WTC11 (cell line): Measurements from ENCODE around the gene WDR54. TPM values are rescaled to one million over a fixed set of nuclear protein-coding genes. Genes with fewer than 3 reads are reported as not detected.

Experiments
- ATAC-seq: fragments of 200-7000 bp; cut with Tn5 transposase; 2 replicates; pipeline ENCODE4 v1.10.0; 2021; ENCODE audit warnings: mild to moderate bottlenecking, moderate library complexity
- CTCF ChIA-PET: fragments of 300-600 bp; sonication (Branson Sonifier 250); formaldehyde crosslinking; loops from one replicate; lab custom pipeline; 2021; ENCODE audit warnings: antibody characterized with exemption; lab: Charles Lee
- POLR2A ChIA-PET: fragments of 350-600 bp; sonication (Branson Sonifier 250); formaldehyde crosslinking; loops from one replicate; lab custom pipeline; 2021; ENCODE audit warnings: antibody characterized with exemption; lab: Charles Lee
- DNase-seq: peaks from one replicate; pipeline ENCODE4 v3.0.0; 2021; ENCODE audit warnings: low spot score
- H3K27ac Mint-ChIP-seq: 2 replicates; pipeline ENCODE4 v1.8.0; 2021; ENCODE audit warnings: mixed read lengths
- H3K27me3 Mint-ChIP-seq: 2 replicates; pipeline ENCODE4 v1.8.0; 2021; ENCODE audit warnings: low read depth, mild to moderate bottlenecking, moderate library complexity, mixed read lengths
- H3K36me3 Mint-ChIP-seq: 2 replicates; pipeline ENCODE4 v1.8.0; 2021; ENCODE audit warnings: mixed read lengths
- H3K4me1 Mint-ChIP-seq: 2 replicates; pipeline ENCODE4 v1.8.0; 2022; ENCODE audit warnings: mixed read lengths
- H3K4me3 Mint-ChIP-seq: 2 replicates; pipeline ENCODE4 v1.8.0; 2021; ENCODE audit warnings: mild to moderate bottlenecking, moderate library complexity, mixed read lengths
- H3K9me3 Mint-ChIP-seq: 2 replicates; pipeline ENCODE4 v1.8.0; 2021; ENCODE audit warnings: mixed read lengths
- AFF4 ChIP-seq: sonication (generic); formaldehyde crosslinking; IDR thresholded peaks from 2 replicates; pipeline ENCODE4 v1.8.1; 2023; ENCODE audit warnings: mild to moderate bottlenecking, missing genetic modification reagents, borderline replicate concordance
- ATF6 ChIP-seq: sonication (generic); formaldehyde crosslinking; IDR thresholded peaks from 2 replicates; pipeline ENCODE4 v1.8.1; 2023; ENCODE audit warnings: mild to moderate bottlenecking, missing genetic modification reagents
- FOXP1 ChIP-seq: sonication (generic); formaldehyde crosslinking; IDR thresholded peaks from 2 replicates; pipeline ENCODE4 v1.8.0; 2022; ENCODE audit warnings: missing genetic modification reagents, mild to moderate bottlenecking, moderate library complexity, borderline replicate concordance
- MYBL2 ChIP-seq: sonication (generic); formaldehyde crosslinking; IDR thresholded peaks from 2 replicates; pipeline ENCODE4 v1.8.1; 2023; ENCODE audit warnings: mild to moderate bottlenecking, moderate library complexity, missing genetic modification reagents
- NR3C1 ChIP-seq: sonication (generic); formaldehyde crosslinking; conservative IDR thresholded peaks from 2 replicates; pipeline ENCODE4 v1.8.1; 2023; ENCODE audit warnings: low read depth, mild to moderate bottlenecking, missing genetic modification reagents
- RELA ChIP-seq: sonication (generic); formaldehyde crosslinking; IDR thresholded peaks from 2 replicates; pipeline ENCODE4 v1.8.1; 2022; ENCODE audit warnings: missing genetic modification reagents, mild to moderate bottlenecking, borderline replicate concordance
- ZNF219 ChIP-seq: sonication (generic); formaldehyde crosslinking; IDR thresholded peaks from 2 replicates; pipeline ENCODE4 v1.8.0; 2023; ENCODE audit warnings: missing genetic modification reagents, mild to moderate bottlenecking, borderline replicate concordance
- ZNF317 ChIP-seq: sonication (generic); formaldehyde crosslinking; IDR thresholded peaks from 2 replicates; pipeline ENCODE4 v1.8.1; 2023; ENCODE audit warnings: low read depth, mild to moderate bottlenecking, moderate library complexity, missing genetic modification reagents, borderline replicate concordance
- total RNA-seq: library from RNA; stranded (reverse); gene quantifications from 3 replicates; pipeline ENCODE4 v1.2.3, GENCODE V29; 2021

WDR54 gene
- total RNA-seq, 1 experiment from 2014 or later: 55.2 TPM

- Mint-ChIP-seq H3K4me1 (peaks cover 13% of the 10 kb centered on the region), H3K36me3 (no peaks in the 10 kb centered on the region), H3K27me3 (peaks cover 70% of the 10 kb centered on the region)
- POLR2A ChIA-PET: interaction anchor here (1.1 to 1.3 kb wide), 3 partner anchors 23 to 41 kb away, joined by 3 to 10 read pairs (median 3); no protein-coding TSS in a partner anchor
- TF ChIP-seq ZNF317 (peak; percentile 34; the same call in 1 of the 2 replicates), NR3C1 (CRISPR knock-in tag) (no peak), ATF6 (CRISPR knock-in tag) (no peak), MYBL2 (CRISPR knock-in tag) (no peak)
- TF ChIP-seq, all 79 proteins: peak for 1
- DNase-seq (peak; percentile 62), ATAC-seq (peak; percentile 64)
- H3K27ac Mint-ChIP-seq: no peak overlapping the region; the same call in 1 of the 2 replicates
- CTCF ChIA-PET: interaction anchor here (0.7 to 2.5 kb wide), 8 partner anchors 9 to 80 kb away, joined by 3 to 14 read pairs (median 4); partner anchors contain the start of gene WBP1
- H3K9me3 Mint-ChIP-seq: no peaks in the 10 kb centered on the region
- peak overlapping the region; percentile 63 for H3K4me3 Mint-ChIP-seq
Observed at GRCh38 chr2:74414881-74415761, 6.4 kb upstream of the WDR54 start.

GRCh38 chr2:74415762-74416395, 5.7 kb upstream of the WDR54 start:
- Mint-ChIP-seq H3K36me3 (no peaks in the 10 kb centered on the region), H3K4me3 (peak overlapping the region; percentile 63), H3K9me3 (no peaks in the 10 kb centered on the region), H3K27me3 (peaks cover 76% of the 10 kb centered on the region), H3K27ac (no peak overlapping the region), H3K4me1 (peaks cover 13% of the 10 kb centered on the region)
- DNase-seq (peak; percentile 62), ATAC-seq (peak; percentile 15)
- POLR2A ChIA-PET: interaction anchor here (1.1 to 1.3 kb wide), 2 partner anchors 25 to 42 kb away, joined by 3 to 10 read pairs; no protein-coding TSS in a partner anchor
- CTCF ChIA-PET: interaction anchor here (0.7 to 2.5 kb wide), 6 partner anchors 24 to 81 kb away, joined by 3 to 14 read pairs (median 5); partner anchors contain the start of gene WBP1
- TF ChIP-seq ZNF219 (CRISPR knock-in tag) (no peak), RELA (CRISPR knock-in tag) (0 out of 2 replicates have a peak, but pooled peaks have one; percentile 25), FOXP1 (CRISPR knock-in tag) (0 out of 2 replicates have a peak, but pooled peaks have one; percentile 40)

GRCh38 chr2:74416778-74417177, 4.8 kb upstream of the WDR54 start:
- CTCF ChIA-PET: interaction anchor here (2.4 kb wide), 1 partner anchor 25 kb away, joined by 14 read pairs; no protein-coding TSS in a partner anchor
- POLR2A ChIA-PET: no interaction called here
- H3K4me3 Mint-ChIP-seq: no peak overlapping the region

More at GRCh38 chr2:74416778-74417177, 4.8 kb upstream of the WDR54 start:
- ATAC-seq (no peak), DNase-seq (no peak)
- Mint-ChIP-seq H3K4me1 (peaks cover 17% of the 10 kb centered on the region), H3K27ac (no peak overlapping the region), H3K36me3 (no peaks in the 10 kb centered on the region), H3K9me3 (no peaks in the 10 kb centered on the region), H3K27me3 (peaks cover 74% of the 10 kb centered on the region)
- TF ChIP-seq AFF4: no peak
- TF ChIP-seq, all 79 proteins: peak for 0
